HepG2 (cell line): ENCODE measurements around the gene TCF7L2. TPM values are rescaled to one million over a fixed set of nuclear protein-coding genes. Genes with fewer than 3 reads are reported as not detected.

Experiments used
- ATAC-seq: fragments of 200-7000 bp; cut with Tn5 transposase; 3 replicates; pipeline ENCODE4 v1.9.1; 2020; ENCODE audit warnings: mild to moderate bottlenecking, moderate library complexity
- BruUV-seq: library from RNA; stranded (reverse); fragments of 400-500 nt; replicated peaks from 2 replicates; lab custom pipeline; 2021; lab: Mats Ljungman, UMichigan
- CTCF ChIA-PET: fragments of 300-600 bp; formaldehyde crosslinking; extraction: SDS; loops from one replicate; lab custom pipeline; 2021; ENCODE audit warnings: low total read pairs, inconsistent platforms, low intra/inter-chr PET ratio; lab: Yijun Ruan, JAX
- POLR2A ChIA-PET: fragments of 350-600 bp; sonication (Branson Sonifier 250); formaldehyde crosslinking; loops from one replicate; lab custom pipeline; 2020; ENCODE audit warnings: antibody characterized with exemption, inconsistent platforms; lab: Yijun Ruan, JAX
- DNase-seq: peaks from one replicate; pipeline ENCODE4 v3.0.0-alpha.2; 2015; ENCODE audit warnings: low spot score
- FAIRE-seq: peaks from 3 replicates; lab custom pipeline; 2011; peaks lifted over from hg19 to GRCh38; lab: Jason Lieb, UNC
- H2AFZ ChIP-seq: one replicate; pipeline ENCODE4 v1.6.1; 2011; ENCODE audit warnings: low read length, inconsistent platforms
- H3K27ac ChIP-seq: fragments of 300-600 bp; 3 replicates; pipeline ENCODE4 v1.8.0; 2011; ENCODE audit warnings: mixed run types, mild to moderate bottlenecking, mixed read lengths, low read length, inconsistent platforms; ENCODE audit not compliant: insufficient read depth; ENCODE audit errors: extremely low read length
- H3K27me3 ChIP-seq, 2 experiments: fragments of 200-600 bp in 1 of 2; 2 replicates in 1 of 2; 3 replicates in 1 of 2; pipeline versions ENCODE4 v1.6.0 to v1.8.0; 2011; ENCODE audit warnings: low read length in 2 of 2, mild to moderate bottlenecking in 2 of 2, moderate library complexity in 2 of 2, inconsistent platforms in 1 of 2; ENCODE audit not compliant: insufficient read depth in 2 of 2, control insufficient read depth in 1 of 2
- H3K36me3 ChIP-seq, 2 experiments: fragments of 200-600 bp in 1 of 2; replicated peaks in 1 of 2; 2 replicates in 1 of 2; 3 replicates in 1 of 2; pipeline versions ENCODE4 v1.5.1 to v1.8.0; 2011; ENCODE audit warnings: low read length in 2 of 2, inconsistent platforms in 1 of 2; ENCODE audit not compliant: insufficient read depth in 2 of 2, control insufficient read depth in 1 of 2
- H3K4me1 ChIP-seq: 2 replicates; pipeline ENCODE4 v1.5.1; 2012; ENCODE audit warnings: low read length, inconsistent platforms; ENCODE audit not compliant: insufficient read depth
- H3K4me2 ChIP-seq: 2 replicates; pipeline ENCODE4 v1.6.0; 2011; ENCODE audit warnings: low read depth, low read length, inconsistent platforms
- H3K4me3 ChIP-seq, 3 experiments: fragments of 200-600 bp in 1 of 3; sonication (generic), shearing (Covaris generic) in 1 of 3; replicated peaks in 1 of 3; 2 replicates each; pipeline ENCODE4 v1.5.1; 2011 to 2016; ENCODE audit warnings: low read length in 3 of 3, inconsistent platforms in 2 of 3, low read depth in 2 of 3, mild to moderate bottlenecking in 2 of 3, control low read depth in 1 of 3, mixed read lengths in 1 of 3; ENCODE audit not compliant: insufficient read depth in 1 of 3
- H3K79me2 ChIP-seq: one replicate; pipeline ENCODE4 v1.6.1; 2011; ENCODE audit warnings: low read length, inconsistent platforms; ENCODE audit not compliant: insufficient read depth
- H3K9ac ChIP-seq: 2 replicates; pipeline ENCODE4 v1.6.0; 2011; ENCODE audit warnings: mild to moderate bottlenecking, low read depth, low read length, inconsistent platforms; ENCODE audit not compliant: insufficient read depth
- H3K9me3 ChIP-seq: 2 replicates; pipeline ENCODE4 v1.5.1; 2012; ENCODE audit warnings: mild to moderate bottlenecking, low read length
- H4K20me1 ChIP-seq: 2 replicates; pipeline ENCODE4 v1.6.0; 2011; ENCODE audit warnings: inconsistent platforms, mild to moderate bottlenecking, low read length, moderate library complexity; ENCODE audit not compliant: insufficient read depth
- BCLAF1 ChIP-seq: fragments of 450-650 bp; IDR thresholded peaks from 2 replicates; pipeline ENCODE4 v1.6.1; 2017; ENCODE audit warnings: mild to moderate bottlenecking
- CENPBD1 ChIP-seq: sonication (generic); formaldehyde crosslinking; IDR thresholded peaks from 2 replicates; pipeline ENCODE4 v1.8.0; 2022; ENCODE audit warnings: missing genetic modification reagents, low read depth, mild to moderate bottlenecking, borderline replicate concordance
- CREB3 ChIP-seq: sonication (generic); formaldehyde crosslinking; IDR thresholded peaks from 2 replicates; pipeline ENCODE4 v1.5.0; 2020; ENCODE audit warnings: missing genetic modification reagents
- DRAP1 ChIP-seq: IDR thresholded peaks from 2 replicates; pipeline ENCODE4 v1.6.1; 2016; ENCODE audit warnings: missing genetic modification reagents, missing compliant biosample characterization
- HOMEZ ChIP-seq: IDR thresholded peaks from 2 replicates; pipeline ENCODE4 v1.6.1; 2016; ENCODE audit warnings: low read depth
- HOXD1 ChIP-seq: sonication (generic); formaldehyde crosslinking; IDR thresholded peaks from 2 replicates; pipeline ENCODE4 v1.5.0; 2020; ENCODE audit warnings: missing genetic modification reagents
- MYNN ChIP-seq: sonication (generic); formaldehyde crosslinking; IDR thresholded peaks from 2 replicates; pipeline ENCODE4 v1.4.0; 2020; ENCODE audit warnings: mild to moderate bottlenecking, low read depth, missing genetic modification reagents
- PPARG ChIP-seq: conservative IDR thresholded peaks from 2 replicates; pipeline ENCODE4 v1.6.1; 2016; ENCODE audit warnings: missing biosample characterization, missing genetic modification reagents
- SP1 ChIP-seq, 2 experiments: fragments of 450-650 bp in 1 of 2; sonication (generic) in 1 of 2; formaldehyde crosslinking in 1 of 2; IDR thresholded peaks; 2 replicates each; pipeline versions ENCODE4 v1.4.0 to v1.6.1; 2016 to 2020; ENCODE audit warnings: missing genetic modification reagents in 1 of 2
- SP5 ChIP-seq: IDR thresholded peaks from 2 replicates; pipeline ENCODE4 v1.6.1; 2016; ENCODE audit warnings: low read depth, borderline replicate concordance
- TBL1XR1 ChIP-seq: fragments of 150-350 bp; IDR thresholded peaks from 2 replicates; pipeline ENCODE4 v1.6.1; 2014; ENCODE audit warnings: borderline replicate concordance, low read length; ENCODE audit not compliant: partially characterized antibody
- USF2 ChIP-seq, 2 experiments: sonication (generic) in 1 of 2; formaldehyde crosslinking in 1 of 2; IDR thresholded peaks; 2 replicates each; pipeline versions ENCODE4 v1.5.1 to v1.6.1; 2011 to 2020; ENCODE audit warnings: borderline replicate concordance in 1 of 2, low read depth in 1 of 2, low read length in 1 of 2, mild to moderate bottlenecking in 1 of 2, missing genetic modification reagents in 1 of 2, moderate library complexity in 1 of 2
- ZNF251 ChIP-seq: sonication (generic); formaldehyde crosslinking; IDR thresholded peaks from 2 replicates; pipeline ENCODE4 v1.9.0; 2021; ENCODE audit warnings: mild to moderate bottlenecking, missing genetic modification reagents
- ZNF75D ChIP-seq: sonication (generic); formaldehyde crosslinking; IDR thresholded peaks from 2 replicates; pipeline ENCODE4 v1.8.1; 2023; ENCODE audit warnings: missing genetic modification reagents, mild to moderate bottlenecking, borderline replicate concordance
- WGBS: methylation state at CpG from one replicate; pipeline ENCODE4 v1.1.6; 2017; ENCODE audit warnings: low lambda C conversion rate; 5-methylcytosine and 5-hydroxymethylcytosine counted together
- in situ Hi-C: cut with HindIII; loops from 2 replicates; pipeline ENCODE4 v1.10.0; 2017; ENCODE audit warnings: low pct_unique_long_range_greater_than_20kb; ENCODE audit not compliant: extremely low pct_ligation_motif_present
- intact Hi-C: fragments of 100-400 bp; cut with micrococcal nuclease; formaldehyde crosslinking; loops from one replicate; pipeline ENCODE4 v1.10.0; 2022; ENCODE audit not compliant: unreplicated experiment
- polyA plus RNA-seq, 8 experiments: library from polyadenylated mRNA; depleted of rRNA in 3 of 8; stranded (reverse) in 7 of 8; unstranded in 1 of 8; fragments of >200 nt; fragmentation: Illumina TruSeq in 4 of 8; extraction: Trizol in 4 of 8; gene quantifications; 2 replicates each; pipeline versions ENCODE4 v1.2.1 to v1.2.3, GENCODE V29; 2011 to 2016; ENCODE audit warnings: low read depth in 4 of 8, missing spikeins in 1 of 8, mixed read lengths in 1 of 8; ENCODE audit not compliant: insufficient read depth in 1 of 8
- total RNA-seq, 5 experiments: library from RNA; depleted of rRNA; stranded (reverse); fragments of >200 nt; fragmentation: Illumina TruSeq; extraction: Trizol; gene quantifications; 2 replicates each; pipeline ENCODE4 v1.2.3, GENCODE V29; 2016; ENCODE audit warnings: low read depth in 1 of 5

The TCF7L2 gene
- total and polyA plus RNA-seq, 2 of the 13 experiments (the other 11 are each of a cell fraction or from before 2014, with no cell fraction given) = 3.9 to 13.7 TPM

GRCh38 chr10:113004069-113004618 is 54.1 kb downstream of the TCF7L2 start (continued):
- TF ChIP-seq CREB3 = no peak
- no peak for TF ChIP-seq BCLAF1
- no peak for TF ChIP-seq DRAP1 (CRISPR knock-in tag)
- no peak for TF ChIP-seq MYNN (CRISPR knock-in tag)
- no peak for TF ChIP-seq SP5 (CRISPR knock-in tag)
- TF ChIP-seq SP1 (IDR thresholded peaks at IDR 0.05) = no peak
- no peak for TF ChIP-seq SP1 (CRISPR knock-in tag; IDR thresholded peaks at IDR 0.05)
- TF ChIP-seq HOXD1 = no peak

- peaks cover 94% of the 10 kb centered on the region for H3K79me2 ChIP-seq
- no peak overlapping the region for H2AFZ ChIP-seq
- H4K20me1 ChIP-seq = peaks cover 96% of the 10 kb centered on the region
- H3K27ac ChIP-seq = no peak overlapping the region
- ChIA-PET CTCF (no interaction called here), POLR2A (no interaction called here)
- no peak for FAIRE-seq
- peaks cover 85% of the 10 kb centered on the region for H3K4me1 ChIP-seq
- H3K9me3 ChIP-seq = no peaks in the 10 kb centered on the region
- BruUV-seq = no TSS peak
- no peak for ATAC-seq
- intact Hi-C loops = no loop called here
- H3K9ac ChIP-seq = no peak overlapping the region
- H3K4me3 ChIP-seq = no peak overlapping the region
- no peak for DNase-seq
- no peaks in the 10 kb centered on the region for H3K27me3 ChIP-seq
- peaks cover 5 to 31% of the 10 kb centered on the region in 2 experiments for H3K36me3 ChIP-seq
- in situ Hi-C loops = no loop called here
- WGBS = 91% methylated on average over 6 of the region's 6 CpGs
- no peak overlapping the region for H3K4me2 ChIP-seq
- TF ChIP-seq TBL1XR1 (no peak), PPARG (CRISPR knock-in tag) (no peak), HOMEZ (no peak), ZNF75D (CRISPR knock-in tag) (no peak), USF2 (IDR thresholded peaks at IDR 0.05; ENCODE audit: low read depth, low read length) (no peak), USF2 (CRISPR knock-in tag; IDR thresholded peaks at IDR 0.05; ENCODE audit: borderline replicate concordance) (no peak), CENPBD1 (no peak), ZNF251 (CRISPR knock-in tag) (no peak)
These were observed 55.3 kb downstream of the TCF7L2 start for GRCh38 chr10:113005380-113005779.
